GM12878 (cell line): ENCODE measurements around the gene HVCN1. TPM values are rescaled to one million over a fixed set of nuclear protein-coding genes. Genes with fewer than 3 reads are reported as not detected.

ENCODE experiments used
- CBX3 ChIP-seq: fragments of 200-600 bp; sonication (generic); IDR thresholded peaks from 2 replicates; pipeline ENCODE4 v1.6.1; 2016; ENCODE audit warnings: low read depth, borderline replicate concordance
- E2F8 ChIP-seq: fragments of 450-650 bp; IDR thresholded peaks from 2 replicates; pipeline ENCODE4 v1.6.1; 2018; ENCODE audit warnings: mild to moderate bottlenecking, low read depth, moderate library complexity; ENCODE audit not compliant: partially characterized antibody
- EED ChIP-seq: sonication (generic); IDR thresholded peaks from 2 replicates; pipeline ENCODE4 v1.6.1; 2016; ENCODE audit warnings: antibody characterized with exemption, low read depth
- EP300 ChIP-seq, 2 experiments: fragments of 150-350 bp in 1 of 2; IDR thresholded peaks; 2 replicates each; pipeline ENCODE4 v1.6.1; 2011 to 2012; ENCODE audit warnings: low read depth in 2 of 2, low read length in 2 of 2, borderline replicate concordance in 1 of 2, improper control_type of control experiment in 1 of 2, inconsistent platforms in 1 of 2; ENCODE audit not compliant: control insufficient read depth in 1 of 2
- EZH2 ChIP-seq: IDR thresholded peaks from 2 replicates; pipeline ENCODE4 v1.6.1; 2012; ENCODE audit warnings: low read depth, mild to moderate bottlenecking, control low read depth, inconsistent platforms, low read length, borderline replicate concordance; ENCODE audit not compliant: control insufficient read depth
- FOS ChIP-seq: IDR thresholded peaks from 3 replicates; pipeline ENCODE4 v1.6.1; 2011; ENCODE audit warnings: borderline replicate concordance; ENCODE audit not compliant: insufficient read length; ENCODE audit errors: extremely low read depth
- IKZF1 ChIP-seq: fragments of 450-650 bp; conservative IDR thresholded peaks from 2 replicates; pipeline ENCODE4 v1.6.1; 2017; ENCODE audit warnings: antibody characterized with exemption, mild to moderate bottlenecking
- NFXL1 ChIP-seq: fragments of 450-650 bp; IDR thresholded peaks from 2 replicates; pipeline ENCODE4 v1.6.1; 2017; ENCODE audit warnings: antibody characterized with exemption, mild to moderate bottlenecking, borderline replicate concordance
- NFYA ChIP-seq: IDR thresholded peaks from 2 replicates; pipeline ENCODE4 v1.6.1; 2011; ENCODE audit warnings: low read depth, mild to moderate bottlenecking, low read length, improper control_type of control experiment, borderline replicate concordance
- RBBP5 ChIP-seq: fragments of 200-600 bp; sonication (generic); conservative IDR thresholded peaks from 2 replicates; pipeline ENCODE4 v1.6.1; 2016
- RFX5 ChIP-seq: IDR thresholded peaks from 2 replicates; pipeline ENCODE4 v1.6.1; 2011; ENCODE audit warnings: low read depth, low read length, improper control_type of control experiment
- SREBF1 ChIP-seq: IDR thresholded peaks from 2 replicates; pipeline ENCODE4 v1.6.1; 2012; ENCODE audit warnings: mild to moderate bottlenecking, low read length
- STAT1 ChIP-seq: fragments of 450-650 bp; conservative IDR thresholded peaks from 2 replicates; pipeline ENCODE4 v1.6.1; 2014; ENCODE audit warnings: antibody characterized with exemption, mild to moderate bottlenecking
- TBL1XR1 ChIP-seq: IDR thresholded peaks from 2 replicates; pipeline ENCODE4 v1.6.1; 2012; ENCODE audit warnings: low read depth, low read length, improper control_type of control experiment
- polyA plus RNA-seq, 11 experiments: library from polyadenylated mRNA; depleted of rRNA in 4 of 11; unstranded in 6 of 11; stranded (reverse) in 5 of 11; fragments of >200 nt; fragmentation: Nextera tagmentation in 4 of 11; fragmentation: Illumina TruSeq in 1 of 11; extraction: Ambion mirVana in 4 of 11; extraction: Trizol in 1 of 11; gene quantifications; 1 replicate in 1 of 11; 2 replicates in 10 of 11; pipeline versions ENCODE4 v1.2.1 to v1.2.3, GENCODE V29; 2011 to 2016; ENCODE audit warnings: inconsistent platforms in 2 of 11, missing spikeins in 2 of 11, low read depth in 1 of 11
- total RNA-seq, 4 experiments: library from RNA; depleted of rRNA in 3 of 4; stranded (reverse); fragments of >200 nt in 3 of 4; fragmentation: Illumina TruSeq in 1 of 4; extraction: Trizol in 1 of 4; gene quantifications; 2 replicates each; pipeline versions ENCODE4 v1.2.1 to v1.2.3, GENCODE V29; 2013 to 2021
- TF ChIP-seq, protein P1 (sequence below): fragments of 450-650 bp; IDR thresholded peaks from 2 replicates; pipeline ENCODE4 v1.6.1; 2017; ENCODE audit warnings: mild to moderate bottlenecking, moderate library complexity
- TF ChIP-seq, protein P2 (sequence below): IDR thresholded peaks from 2 replicates; pipeline ENCODE4 v1.6.1; 2012; ENCODE audit warnings: mild to moderate bottlenecking, low read depth, low read length
- TF ChIP-seq, protein P3 (sequence below): IDR thresholded peaks from 2 replicates; pipeline ENCODE4 v1.6.1; 2011; ENCODE audit warnings: low read depth, low read length, improper control_type of control experiment, borderline replicate concordance

HVCN1 gene
- total and polyA plus RNA-seq, 10 of the 15 experiments (the other 5 are each of a cell fraction or from before 2014, with no cell fraction given): 27.8 to 181 (median 103) TPM

DNA sequence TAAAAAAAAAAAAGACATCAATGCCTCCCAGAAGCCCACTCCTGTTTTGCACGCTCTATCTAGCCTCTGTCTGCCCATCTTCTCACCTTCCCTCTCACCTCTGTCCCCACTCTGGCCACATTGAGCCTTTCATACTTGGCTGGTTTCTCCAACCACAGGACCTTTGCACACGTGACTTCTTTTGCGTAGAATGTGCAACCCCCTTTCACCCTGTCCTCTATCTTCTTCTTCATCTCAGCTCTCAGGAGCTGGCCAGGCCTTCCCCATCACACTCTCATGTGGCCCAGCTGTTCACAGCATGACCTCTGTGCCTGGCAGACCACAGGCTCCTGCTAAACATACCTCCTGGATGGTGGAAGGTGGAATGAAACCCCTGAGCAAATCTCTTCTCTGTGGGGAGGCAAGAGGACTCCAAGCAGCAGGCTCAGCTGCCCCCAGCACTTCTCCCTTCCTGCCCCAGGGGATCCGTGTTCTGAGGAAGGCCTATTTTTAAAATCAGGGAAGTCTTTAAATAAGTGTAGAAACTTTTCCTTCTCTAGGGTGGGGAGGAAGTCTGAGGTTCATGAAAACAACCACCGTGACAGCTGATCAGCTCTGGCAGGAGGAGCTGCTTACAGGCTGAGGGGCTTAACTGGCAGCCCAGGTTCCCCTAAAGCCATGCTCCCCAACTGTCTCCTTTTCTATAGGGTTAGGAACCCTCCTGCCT lies 11.6 kb downstream of the HVCN1 start (continued):
- TF ChIP-seq, protein P1, sequence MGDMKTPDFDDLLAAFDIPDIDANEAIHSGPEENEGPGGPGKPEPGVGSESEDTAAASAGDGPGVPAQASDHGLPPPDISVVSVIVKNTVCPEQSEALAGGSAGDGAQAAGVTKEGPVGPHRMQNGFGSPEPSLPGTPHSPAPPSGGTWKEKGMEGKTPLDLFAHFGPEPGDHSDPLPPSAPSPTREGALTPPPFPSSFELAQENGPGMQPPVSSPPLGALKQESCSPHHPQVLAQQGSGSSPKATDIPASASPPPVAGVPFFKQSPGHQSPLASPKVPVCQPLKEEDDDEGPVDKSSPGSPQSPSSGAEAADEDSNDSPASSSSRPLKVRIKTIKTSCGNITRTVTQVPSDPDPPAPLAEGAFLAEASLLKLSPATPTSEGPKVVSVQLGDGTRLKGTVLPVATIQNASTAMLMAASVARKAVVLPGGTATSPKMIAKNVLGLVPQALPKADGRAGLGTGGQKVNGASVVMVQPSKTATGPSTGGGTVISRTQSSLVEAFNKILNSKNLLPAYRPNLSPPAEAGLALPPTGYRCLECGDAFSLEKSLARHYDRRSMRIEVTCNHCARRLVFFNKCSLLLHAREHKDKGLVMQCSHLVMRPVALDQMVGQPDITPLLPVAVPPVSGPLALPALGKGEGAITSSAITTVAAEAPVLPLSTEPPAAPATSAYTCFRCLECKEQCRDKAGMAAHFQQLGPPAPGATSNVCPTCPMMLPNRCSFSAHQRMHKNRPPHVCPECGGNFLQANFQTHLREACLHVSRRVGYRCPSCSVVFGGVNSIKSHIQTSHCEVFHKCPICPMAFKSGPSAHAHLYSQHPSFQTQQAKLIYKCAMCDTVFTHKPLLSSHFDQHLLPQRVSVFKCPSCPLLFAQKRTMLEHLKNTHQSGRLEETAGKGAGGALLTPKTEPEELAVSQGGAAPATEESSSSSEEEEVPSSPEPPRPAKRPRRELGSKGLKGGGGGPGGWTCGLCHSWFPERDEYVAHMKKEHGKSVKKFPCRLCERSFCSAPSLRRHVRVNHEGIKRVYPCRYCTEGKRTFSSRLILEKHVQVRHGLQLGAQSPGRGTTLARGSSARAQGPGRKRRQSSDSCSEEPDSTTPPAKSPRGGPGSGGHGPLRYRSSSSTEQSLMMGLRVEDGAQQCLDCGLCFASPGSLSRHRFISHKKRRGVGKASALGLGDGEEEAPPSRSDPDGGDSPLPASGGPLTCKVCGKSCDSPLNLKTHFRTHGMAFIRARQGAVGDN: peak; percentile 93
- TF ChIP-seq FOS (no peak), EED (peak; percentile 76; the same call in 1 of the 2 replicates), RFX5 (no peak), IKZF1 (peak; percentile 98), EP300 (IDR thresholded peaks at IDR 0.05; ENCODE audit: borderline replicate concordance in 1 of 2, control insufficient read depth in 1 of 2, low read depth in 2 of 2, low read length in 2 of 2) (peak; percentile 50 to 81; a peak in 3 of 4 replicates), TBL1XR1 (peak; percentile 18; the same call in 1 of the 2 replicates), NFYA (no peak), RBBP5 (no peak), CBX3 (no peak), E2F8 (peak; percentile 39), EZH2 (no peak), SREBF1 (no peak), STAT1 (no peak; the same call in 1 of the 2 replicates), NFXL1 (no peak)
- TF ChIP-seq, protein P2, sequence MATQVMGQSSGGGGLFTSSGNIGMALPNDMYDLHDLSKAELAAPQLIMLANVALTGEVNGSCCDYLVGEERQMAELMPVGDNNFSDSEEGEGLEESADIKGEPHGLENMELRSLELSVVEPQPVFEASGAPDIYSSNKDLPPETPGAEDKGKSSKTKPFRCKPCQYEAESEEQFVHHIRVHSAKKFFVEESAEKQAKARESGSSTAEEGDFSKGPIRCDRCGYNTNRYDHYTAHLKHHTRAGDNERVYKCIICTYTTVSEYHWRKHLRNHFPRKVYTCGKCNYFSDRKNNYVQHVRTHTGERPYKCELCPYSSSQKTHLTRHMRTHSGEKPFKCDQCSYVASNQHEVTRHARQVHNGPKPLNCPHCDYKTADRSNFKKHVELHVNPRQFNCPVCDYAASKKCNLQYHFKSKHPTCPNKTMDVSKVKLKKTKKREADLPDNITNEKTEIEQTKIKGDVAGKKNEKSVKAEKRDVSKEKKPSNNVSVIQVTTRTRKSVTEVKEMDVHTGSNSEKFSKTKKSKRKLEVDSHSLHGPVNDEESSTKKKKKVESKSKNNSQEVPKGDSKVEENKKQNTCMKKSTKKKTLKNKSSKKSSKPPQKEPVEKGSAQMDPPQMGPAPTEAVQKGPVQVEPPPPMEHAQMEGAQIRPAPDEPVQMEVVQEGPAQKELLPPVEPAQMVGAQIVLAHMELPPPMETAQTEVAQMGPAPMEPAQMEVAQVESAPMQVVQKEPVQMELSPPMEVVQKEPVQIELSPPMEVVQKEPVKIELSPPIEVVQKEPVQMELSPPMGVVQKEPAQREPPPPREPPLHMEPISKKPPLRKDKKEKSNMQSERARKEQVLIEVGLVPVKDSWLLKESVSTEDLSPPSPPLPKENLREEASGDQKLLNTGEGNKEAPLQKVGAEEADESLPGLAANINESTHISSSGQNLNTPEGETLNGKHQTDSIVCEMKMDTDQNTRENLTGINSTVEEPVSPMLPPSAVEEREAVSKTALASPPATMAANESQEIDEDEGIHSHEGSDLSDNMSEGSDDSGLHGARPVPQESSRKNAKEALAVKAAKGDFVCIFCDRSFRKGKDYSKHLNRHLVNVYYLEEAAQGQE: no peak
- TF ChIP-seq, protein P3, sequence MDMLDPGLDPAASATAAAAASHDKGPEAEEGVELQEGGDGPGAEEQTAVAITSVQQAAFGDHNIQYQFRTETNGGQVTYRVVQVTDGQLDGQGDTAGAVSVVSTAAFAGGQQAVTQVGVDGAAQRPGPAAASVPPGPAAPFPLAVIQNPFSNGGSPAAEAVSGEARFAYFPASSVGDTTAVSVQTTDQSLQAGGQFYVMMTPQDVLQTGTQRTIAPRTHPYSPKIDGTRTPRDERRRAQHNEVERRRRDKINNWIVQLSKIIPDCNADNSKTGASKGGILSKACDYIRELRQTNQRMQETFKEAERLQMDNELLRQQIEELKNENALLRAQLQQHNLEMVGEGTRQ: peak; percentile 81
